HEK293 (cell line): ENCODE results near the gene MPDU1.

Experiments used
- CTCF ChIA-PET: fragments of 350-600 bp; formaldehyde crosslinking; extraction: SDS; loops from one replicate; lab custom pipeline; 2021; ENCODE audit warnings: antibody characterized with exemption; lab: Yijun Ruan, JAX
- POLR2A ChIA-PET: fragments of 300-600 bp; formaldehyde crosslinking; extraction: SDS; loops from one replicate; lab custom pipeline; 2020; ENCODE audit warnings: antibody characterized with exemption, inconsistent platforms; lab: Yijun Ruan, JAX
- H3K27ac ChIP-seq: fragments of 200-500 bp; sonication (Bioruptor generic); 2 replicates; pipeline ENCODE4 v1.5.1; 2014; ENCODE audit warnings: low read depth, low read length, control low read depth, inconsistent platforms; ENCODE audit errors: extremely low read depth
- H3K36me3 ChIP-seq, 2 experiments: fragments of 200-500 bp in 1 of 2; sonication (Bioruptor generic) in 1 of 2; 1 replicate in 1 of 2; 2 replicates in 1 of 2; pipeline ENCODE4 v1.5.1; 2014 to 2017; ENCODE audit warnings: inconsistent platforms in 2 of 2, low read length in 2 of 2; ENCODE audit not compliant: control insufficient read depth in 2 of 2, insufficient read depth in 1 of 2
- H3K4me1 ChIP-seq: fragments of 200-500 bp; sonication (Bioruptor generic); 2 replicates; pipeline ENCODE4 v1.5.1; 2014; ENCODE audit warnings: mild to moderate bottlenecking, low read length, inconsistent platforms; ENCODE audit not compliant: control insufficient read depth, insufficient read depth
- H3K4me3 ChIP-seq: 2 replicates; pipeline ENCODE4 v1.5.1; 2011; ENCODE audit warnings: low read depth, mild to moderate bottlenecking, control low read depth, low read length, moderate library complexity
- H3K9me3 ChIP-seq: fragments of 200-500 bp; sonication (Bioruptor generic); 2 replicates; pipeline ENCODE4 v1.5.1; 2014; ENCODE audit warnings: low read depth, low read length, inconsistent platforms; ENCODE audit not compliant: control insufficient read depth, insufficient read depth
- HOXA7 ChIP-seq: sonication (generic); formaldehyde crosslinking; IDR thresholded peaks from 2 replicates; pipeline ENCODE4 v1.8.1; 2022; ENCODE audit warnings: missing genetic modification reagents, borderline replicate concordance
- IKZF3 ChIP-seq: fragments of 450-650 bp; IDR thresholded peaks from 2 replicates; pipeline ENCODE4 v1.5.0; 2018; ENCODE audit warnings: missing biosample characterization, mild to moderate bottlenecking, missing genetic modification characterization, moderate library complexity
- KLF1 ChIP-seq: fragments of 450-650 bp; formaldehyde crosslinking; IDR thresholded peaks from 2 replicates; pipeline ENCODE4 v1.5.1; 2016; ENCODE audit warnings: missing biosample characterization, missing genetic modification characterization
- MYNN ChIP-seq: fragments of 450-650 bp; formaldehyde crosslinking; IDR thresholded peaks from 2 replicates; pipeline ENCODE4 v1.5.1; 2016; ENCODE audit warnings: missing biosample characterization, missing genetic modification characterization, borderline replicate concordance
- PATZ1 ChIP-seq: fragments of 450-650 bp; formaldehyde crosslinking; IDR thresholded peaks from 2 replicates; pipeline ENCODE4 v1.5.1; 2016; ENCODE audit warnings: missing biosample characterization, missing genetic modification characterization
- SALL2 ChIP-seq: fragments of 450-650 bp; formaldehyde crosslinking; IDR thresholded peaks from 2 replicates; pipeline ENCODE4 v1.5.0; 2017; ENCODE audit warnings: missing biosample characterization, mild to moderate bottlenecking, missing genetic modification characterization, borderline replicate concordance
- SP2 ChIP-seq: fragments of 450-650 bp; formaldehyde crosslinking; IDR thresholded peaks from 2 replicates; pipeline ENCODE4 v1.5.1; 2016; ENCODE audit warnings: missing biosample characterization, missing genetic modification characterization
- SP7 ChIP-seq: fragments of 450-650 bp; formaldehyde crosslinking; IDR thresholded peaks from 2 replicates; pipeline ENCODE4 v1.5.1; 2016; ENCODE audit warnings: missing biosample characterization, missing genetic modification characterization
- WT1 ChIP-seq: fragments of 450-650 bp; formaldehyde crosslinking; IDR thresholded peaks from 2 replicates; pipeline ENCODE4 v1.5.1; 2016; ENCODE audit warnings: missing biosample characterization, missing genetic modification characterization
- ZEB2 ChIP-seq: fragments of 450-650 bp; formaldehyde crosslinking; IDR thresholded peaks from 2 replicates; pipeline ENCODE4 v1.5.1; 2016; ENCODE audit warnings: missing biosample characterization, missing genetic modification characterization
- ZFP37 ChIP-seq: fragments of 450-650 bp; formaldehyde crosslinking; IDR thresholded peaks from 2 replicates; pipeline ENCODE4 v1.5.1; 2016; ENCODE audit warnings: missing biosample characterization, missing genetic modification characterization
- ZNF146 ChIP-seq: fragments of 450-650 bp; formaldehyde crosslinking; IDR thresholded peaks from 2 replicates; pipeline ENCODE4 v1.5.1; 2016; ENCODE audit warnings: missing biosample characterization, missing genetic modification characterization
- ZNF214 ChIP-seq: fragments of 450-650 bp; formaldehyde crosslinking; IDR thresholded peaks from 2 replicates; pipeline ENCODE4 v1.5.1; 2017; ENCODE audit warnings: missing biosample characterization, mild to moderate bottlenecking, missing genetic modification characterization, borderline replicate concordance
- ZNF248 ChIP-seq: fragments of 450-650 bp; formaldehyde crosslinking; IDR thresholded peaks from 2 replicates; pipeline ENCODE4 v1.5.1; 2017; ENCODE audit warnings: missing biosample characterization, missing genetic modification characterization
- ZNF274 ChIP-seq, 2 experiments: fragments of 200-500 bp in 1 of 2; fragments of 450-650 bp in 1 of 2; sonication (Bioruptor generic) in 1 of 2; formaldehyde crosslinking in 1 of 2; IDR thresholded peaks; 2 replicates each; pipeline versions ENCODE4 v1.5.1 to v1.6.1; 2014 to 2016; ENCODE audit warnings: borderline replicate concordance in 1 of 2, inconsistent platforms in 1 of 2, low read length in 1 of 2, missing biosample characterization in 1 of 2, missing genetic modification characterization in 1 of 2
- ZNF292 ChIP-seq: fragments of 450-650 bp; formaldehyde crosslinking; IDR thresholded peaks from 2 replicates; pipeline ENCODE4 v1.5.1; 2016; ENCODE audit warnings: low read depth, missing biosample characterization, missing genetic modification characterization, borderline replicate concordance
- ZNF335 ChIP-seq: fragments of 450-650 bp; formaldehyde crosslinking; conservative IDR thresholded peaks from 2 replicates; pipeline ENCODE4 v1.5.1; 2016; ENCODE audit warnings: missing biosample characterization, missing genetic modification characterization
- ZNF354C ChIP-seq: fragments of 450-650 bp; formaldehyde crosslinking; IDR thresholded peaks from 2 replicates; pipeline ENCODE4 v1.5.1; 2016; ENCODE audit warnings: missing biosample characterization, missing genetic modification characterization, low read depth, borderline replicate concordance
- ZNF366 ChIP-seq: fragments of 450-650 bp; formaldehyde crosslinking; conservative IDR thresholded peaks from 2 replicates; pipeline ENCODE4 v1.5.1; 2016; ENCODE audit warnings: missing biosample characterization, missing genetic modification characterization
- ZNF394 ChIP-seq: fragments of 450-650 bp; formaldehyde crosslinking; IDR thresholded peaks from 2 replicates; pipeline ENCODE4 v1.5.1; 2016; ENCODE audit warnings: missing biosample characterization, missing genetic modification characterization, mild to moderate bottlenecking, moderate library complexity, borderline replicate concordance
- ZNF426 ChIP-seq: fragments of 450-650 bp; formaldehyde crosslinking; IDR thresholded peaks from 2 replicates; pipeline ENCODE4 v1.5.1; 2017; ENCODE audit warnings: missing biosample characterization, missing genetic modification characterization, mild to moderate bottlenecking, inconsistent platforms, moderate library complexity
- ZNF510 ChIP-seq: fragments of 450-650 bp; formaldehyde crosslinking; IDR thresholded peaks from 2 replicates; pipeline ENCODE4 v1.5.1; 2018; ENCODE audit warnings: mild to moderate bottlenecking, missing genetic modification characterization, missing biosample characterization; ENCODE audit not compliant: insufficient replicate concordance
- ZNF514 ChIP-seq: fragments of 450-650 bp; formaldehyde crosslinking; IDR thresholded peaks from 2 replicates; pipeline ENCODE4 v1.5.1; 2016; ENCODE audit warnings: missing biosample characterization, missing genetic modification characterization
- ZNF544 ChIP-seq: fragments of 450-650 bp; formaldehyde crosslinking; IDR thresholded peaks from 2 replicates; pipeline ENCODE4 v1.5.0; 2017; ENCODE audit warnings: missing biosample characterization, missing genetic modification characterization
- ZNF555 ChIP-seq: fragments of 450-650 bp; formaldehyde crosslinking; conservative IDR thresholded peaks from 2 replicates; pipeline ENCODE4 v1.5.1; 2017; ENCODE audit warnings: missing biosample characterization, mild to moderate bottlenecking, missing genetic modification characterization, inconsistent platforms
- ZNF561 ChIP-seq: fragments of 450-650 bp; IDR thresholded peaks from 2 replicates; pipeline ENCODE4 v1.5.1; 2018; ENCODE audit warnings: missing biosample characterization, missing genetic modification characterization, borderline replicate concordance
- ZNF580 ChIP-seq: fragments of 450-650 bp; formaldehyde crosslinking; IDR thresholded peaks from 2 replicates; pipeline ENCODE4 v1.5.1; 2016; ENCODE audit warnings: missing biosample characterization, missing genetic modification characterization
- ZNF837 ChIP-seq: fragments of 450-650 bp; formaldehyde crosslinking; IDR thresholded peaks from 2 replicates; pipeline ENCODE4 v1.5.1; 2016; ENCODE audit warnings: missing biosample characterization, missing genetic modification characterization
- TF ChIP-seq, protein P1 (sequence below): fragments of 450-650 bp; formaldehyde crosslinking; optimal IDR thresholded peaks from 2 replicates; pipeline ENCODE3; 2016; ENCODE audit warnings: missing biosample characterization, mild to moderate bottlenecking, missing genetic modification characterization
- TF ChIP-seq, protein P2 (sequence below): fragments of 450-650 bp; formaldehyde crosslinking; IDR thresholded peaks from 2 replicates; pipeline ENCODE4 v1.5.1; 2016; ENCODE audit warnings: missing biosample characterization, missing genetic modification characterization

MPDU1 gene

DNA sequence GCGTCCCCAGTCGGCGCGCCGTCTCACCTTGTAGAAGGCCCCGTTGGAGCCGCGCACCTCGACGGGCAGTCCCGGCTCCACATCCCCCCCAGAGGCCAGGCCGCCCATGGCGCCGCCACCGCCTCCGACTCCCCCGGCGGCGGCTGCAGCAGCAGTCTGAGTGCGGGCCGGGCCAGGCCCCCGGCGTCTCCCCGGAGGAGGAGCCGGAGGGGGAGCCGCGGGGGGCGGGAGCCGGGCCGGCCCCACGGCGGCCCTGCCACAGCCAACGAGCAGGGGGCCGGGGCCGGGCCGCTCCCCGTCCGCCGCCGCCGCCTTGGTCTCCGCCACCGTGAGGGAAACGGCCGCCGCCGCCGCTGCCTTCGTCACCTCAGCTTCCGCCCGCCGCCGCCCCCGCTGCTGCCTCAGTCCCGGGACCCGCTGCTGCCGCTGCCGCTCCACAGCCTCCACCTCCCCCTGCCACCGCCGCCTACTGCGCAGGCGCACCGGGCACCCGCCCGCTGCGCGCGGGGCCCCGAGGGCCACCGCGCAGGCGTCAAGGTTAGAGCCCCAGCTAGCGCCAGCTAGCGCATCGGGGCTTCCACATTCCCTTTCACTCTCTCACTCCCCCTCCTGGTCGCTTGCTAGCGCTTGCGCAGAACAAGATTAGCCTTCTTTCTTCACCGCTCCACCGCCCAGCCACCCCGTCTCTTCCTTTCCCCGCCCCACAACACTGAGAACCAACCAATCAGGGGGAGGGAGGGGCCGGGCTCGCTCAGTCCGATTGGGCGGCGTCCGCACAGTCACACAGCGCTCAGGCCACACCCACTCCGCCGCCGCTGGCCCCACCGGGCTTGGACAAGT lies 31.0 kb downstream of the MPDU1 start, which contains the start of gene FXR2 (continued):
- TF ChIP-seq, protein P1, sequence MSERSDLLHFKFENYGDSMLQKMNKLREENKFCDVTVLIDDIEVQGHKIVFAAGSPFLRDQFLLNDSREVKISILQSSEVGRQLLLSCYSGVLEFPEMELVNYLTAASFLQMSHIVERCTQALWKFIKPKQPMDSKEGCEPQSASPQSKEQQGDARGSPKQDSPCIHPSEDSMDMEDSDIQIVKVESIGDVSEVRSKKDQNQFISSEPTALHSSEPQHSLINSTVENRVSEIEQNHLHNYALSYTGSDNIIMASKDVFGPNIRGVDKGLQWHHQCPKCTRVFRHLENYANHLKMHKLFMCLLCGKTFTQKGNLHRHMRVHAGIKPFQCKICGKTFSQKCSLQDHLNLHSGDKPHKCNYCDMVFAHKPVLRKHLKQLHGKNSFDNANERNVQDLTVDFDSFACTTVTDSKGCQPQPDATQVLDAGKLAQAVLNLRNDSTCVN (tag by site-specific recombination): peak; percentile 66
- no peak for TF ChIP-seq ZNF510
- no peak for TF ChIP-seq ZNF248 (tag by site-specific recombination)
- TF ChIP-seq ZNF366: peak; percentile 92
- TF ChIP-seq SP7 (tag by site-specific recombination): no peak
- TF ChIP-seq ZNF837: no peak
- 0 out of 2 replicates have a peak, but pooled peaks have one; percentile 34 for TF ChIP-seq IKZF3 (tag by site-specific recombination)
- TF ChIP-seq ZNF555 (tag by site-specific recombination): no peak
- TF ChIP-seq ZNF354C: no peak
- TF ChIP-seq ZNF394 (tag by site-specific recombination): no peak
- no peak for TF ChIP-seq MYNN
- peak; percentile 19; the same call in 1 of the 2 replicates for TF ChIP-seq PATZ1
- peak; percentile 39; the same call in 1 of the 2 replicates for TF ChIP-seq ZNF561 (tag by site-specific recombination)
- TF ChIP-seq ZNF214 (tag by site-specific recombination): no peak
- TF ChIP-seq ZFP37 (tag by site-specific recombination): no peak
- no peak for TF ChIP-seq ZNF146 (tag by site-specific recombination)

- Histone ChIP-seq H3K9me3 (no peaks in the 10 kb centered on the region), H3K27ac (peak overlapping the region; percentile 97), H3K4me1 (peaks cover 22% of the 10 kb centered on the region), H3K4me3 (peak overlapping the region; percentile 41), H3K36me3 (peaks cover 21% of the 10 kb centered on the region in 2 experiments; a peak in 2 of 3 replicates)
- CTCF ChIA-PET: interaction anchor here (0.6 to 5.1 kb wide), 22 partner anchors 9 to 503 kb away, joined by 3 to 30 read pairs (median 5); partner anchors contain the start of genes SAT2, TP53 and WRAP53
- POLR2A ChIA-PET: interaction anchor here (0.6 to 6.9 kb wide), 20 partner anchors 9 to 373 kb away, joined by 3 to 52 read pairs (median 6); partner anchors contain the start of genes ATP1B2, CNTROB, EFNB3 and GABARAP
- TF ChIP-seq ZEB2 (tag by site-specific recombination) (peak; percentile 75; the same call in 1 of the 2 replicates), ZNF544 (tag by site-specific recombination) (no peak), ZNF580 (tag by site-specific recombination) (0 out of 2 replicates have a peak, but pooled peaks have one; percentile 13), KLF1 (no peak), ZNF514 (tag by site-specific recombination) (no peak), ZNF292 (tag by site-specific recombination) (no peak), HOXA7 (no peak), ZNF274 (IDR thresholded peaks at IDR 0.05; ENCODE audit: low read length) (no peak), ZNF274 (tag by site-specific recombination; IDR thresholded peaks at IDR 0.05; ENCODE audit: borderline replicate concordance) (no peak), WT1 (tag by site-specific recombination) (no peak), ZNF426 (no peak), ZNF335 (tag by site-specific recombination) (peak; percentile 86), SALL2 (tag by site-specific recombination) (no peak), SP2 (no peak)
- TF ChIP-seq, protein P1 (tag by site-specific recombination): peak; percentile 14
- TF ChIP-seq, protein P2, sequence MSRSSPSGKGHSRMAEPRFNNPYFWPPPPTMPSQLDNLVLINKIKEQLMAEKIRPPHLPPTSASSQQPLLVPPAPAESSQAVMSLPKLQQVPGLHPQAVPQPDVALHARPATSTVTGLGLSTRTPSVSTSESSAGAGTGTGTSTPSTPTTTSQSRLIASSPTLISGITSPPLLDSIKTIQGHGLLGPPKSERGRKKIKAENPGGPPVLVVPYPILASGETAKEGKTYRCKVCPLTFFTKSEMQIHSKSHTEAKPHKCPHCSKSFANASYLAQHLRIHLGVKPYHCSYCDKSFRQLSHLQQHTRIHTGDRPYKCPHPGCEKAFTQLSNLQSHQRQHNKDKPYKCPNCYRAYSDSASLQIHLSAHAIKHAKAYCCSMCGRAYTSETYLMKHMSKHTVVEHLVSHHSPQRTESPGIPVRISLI (tag by site-specific recombination): peak; percentile 79
Measured at GRCh38 chr17:7615265-7615747, 31.7 kb downstream of the MPDU1 start.
